ENCODE measurements around the gene CLCA1.
"Not testable (repeated sequence)": the region's sequence is repeated elsewhere in the genome, so short reads cannot be mapped to it uniquely, and the experiment has no call there.

The CLCA1 gene

GRCh38 chr1:86464819-86465218 lies 3.9 kb upstream of the CLCA1 start:
- no peak for DNase-seq

- no peak for DNase-seq
These were observed 2.5 kb upstream of the CLCA1 start for GRCh38 chr1:86466109-86466844.

DNA sequence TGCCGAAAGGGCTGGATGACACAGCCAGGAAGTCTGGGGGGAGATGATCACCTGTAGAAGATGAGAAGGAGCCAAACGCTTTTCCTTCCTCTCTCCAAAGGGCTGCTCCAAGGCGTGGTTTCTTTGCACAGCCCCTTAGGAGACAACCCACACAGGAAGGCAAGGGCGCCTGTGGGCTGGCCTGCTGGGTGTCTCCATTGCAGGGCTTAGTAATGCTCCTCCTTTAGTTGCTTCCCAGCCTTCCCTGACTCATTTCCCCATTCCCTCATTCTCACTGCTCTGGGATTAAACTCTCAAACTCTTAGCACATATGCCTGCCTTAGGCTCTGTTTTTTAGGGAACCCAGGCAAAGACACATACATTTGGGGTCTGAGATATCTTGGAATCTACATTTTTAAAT lies 1.7 kb upstream of the CLCA1 start:
- no peak for DNase-seq

GRCh38 chr1:86470859-86471258 lies 2.1 kb downstream of the CLCA1 start:
- no peak for DNase-seq

DNA sequence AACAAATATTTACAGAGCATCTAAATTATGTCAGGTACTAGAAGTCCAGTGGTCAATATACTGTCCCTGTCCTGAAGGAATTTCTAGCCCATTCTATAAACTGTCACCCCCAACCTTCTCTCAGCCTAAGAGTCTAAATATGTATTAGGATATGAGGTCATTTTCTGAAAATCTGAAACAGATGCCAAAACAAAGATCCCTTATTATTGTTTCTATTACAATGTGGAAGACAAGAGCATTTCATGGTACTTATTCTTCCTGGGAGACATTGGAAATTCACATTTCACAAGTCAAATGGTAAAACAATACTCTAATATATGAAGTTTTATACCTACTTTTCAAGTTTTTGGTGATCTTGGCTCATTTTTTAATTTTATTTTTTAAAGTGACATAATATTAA lies 2.6 kb downstream of the CLCA1 start:
- no peak for DNase-seq

GRCh38 chr1:86472152-86472551 lies 3.4 kb downstream of the CLCA1 start:
- DNase-seq: no peak

- no peak for DNase-seq
These were observed 4.0 kb downstream of the CLCA1 start for GRCh38 chr1:86472767-86473166.

DNA sequence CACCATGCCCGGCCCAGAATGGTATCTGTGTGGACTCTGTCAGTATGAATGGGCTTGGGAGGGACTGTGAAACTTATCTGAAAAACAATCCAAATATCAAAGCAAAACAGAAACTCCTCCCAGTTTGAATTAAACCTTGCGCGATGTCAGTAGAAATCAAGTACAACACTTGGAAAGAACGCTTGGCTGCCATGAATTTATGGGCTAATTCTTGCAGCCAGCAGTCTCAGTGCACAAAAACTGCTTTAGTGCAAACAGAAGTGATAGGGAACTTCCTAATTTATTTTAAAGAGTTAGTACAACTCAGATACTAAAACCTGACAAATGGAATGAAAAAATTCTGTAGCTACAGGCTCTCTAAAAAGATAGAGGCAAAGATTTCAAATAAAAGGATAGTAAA lies 8.5 kb downstream of the CLCA1 start:
- DNase-seq: no peak

- DNase-seq: no peak
These were observed 9.0 kb downstream of the CLCA1 start for GRCh38 chr1:86477682-86478081.

- no peak for DNase-seq
These were observed 9.9 kb downstream of the CLCA1 start for GRCh38 chr1:86478416-86479156.

DNA sequence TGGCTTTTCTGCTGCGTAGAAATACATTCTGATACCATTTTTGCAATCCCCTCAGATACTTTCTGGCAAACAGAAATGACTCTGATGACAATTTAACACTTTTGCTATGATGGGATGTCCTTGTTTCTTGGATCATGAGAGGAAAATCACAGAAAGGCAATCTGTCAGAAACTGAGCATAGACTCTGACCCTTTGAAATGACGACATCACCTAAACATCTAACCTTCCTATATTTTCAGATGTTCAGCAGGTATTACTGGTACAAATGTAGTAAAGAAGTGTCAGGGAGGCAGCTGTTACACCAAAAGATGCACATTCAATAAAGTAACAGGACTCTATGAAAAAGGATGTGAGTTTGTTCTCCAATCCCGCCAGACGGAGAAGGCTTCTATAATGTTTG lies 13.2 kb downstream of the CLCA1 start:
- no peak for DNase-seq

DNA sequence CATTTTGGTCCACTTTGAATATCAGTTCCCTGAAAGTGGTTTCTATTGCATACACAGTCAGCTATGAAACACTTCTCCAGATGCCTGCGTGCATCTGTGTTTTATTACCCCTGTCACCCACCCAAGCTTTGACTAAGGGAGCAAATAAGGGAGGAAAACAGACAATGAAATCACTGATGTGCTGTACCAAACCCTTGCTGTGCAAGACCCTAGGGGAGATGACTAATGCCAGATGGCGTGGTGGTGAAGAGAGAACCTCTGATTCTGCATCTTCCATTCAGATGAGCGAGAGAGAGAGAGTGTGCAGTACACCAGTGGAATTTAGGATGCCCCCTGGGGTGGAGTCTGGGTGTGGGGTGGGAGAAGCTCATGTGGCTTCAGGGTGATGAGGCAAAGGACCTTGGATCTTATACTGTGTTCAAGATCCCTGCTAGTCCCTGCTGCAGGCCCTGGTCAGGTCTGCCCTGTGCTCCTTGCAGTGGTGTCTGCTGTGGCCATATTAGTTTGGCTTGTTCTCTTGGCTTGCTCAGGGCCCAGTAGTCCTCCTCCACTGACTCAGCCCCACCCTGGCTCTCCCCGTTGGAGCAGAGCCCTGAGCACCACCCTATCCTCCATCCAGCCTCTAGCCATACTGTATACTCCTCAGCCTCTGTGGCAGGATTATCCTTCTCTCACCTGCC lies 18.5 kb downstream of the CLCA1 start:
- DNase-seq: no peak

DNA sequence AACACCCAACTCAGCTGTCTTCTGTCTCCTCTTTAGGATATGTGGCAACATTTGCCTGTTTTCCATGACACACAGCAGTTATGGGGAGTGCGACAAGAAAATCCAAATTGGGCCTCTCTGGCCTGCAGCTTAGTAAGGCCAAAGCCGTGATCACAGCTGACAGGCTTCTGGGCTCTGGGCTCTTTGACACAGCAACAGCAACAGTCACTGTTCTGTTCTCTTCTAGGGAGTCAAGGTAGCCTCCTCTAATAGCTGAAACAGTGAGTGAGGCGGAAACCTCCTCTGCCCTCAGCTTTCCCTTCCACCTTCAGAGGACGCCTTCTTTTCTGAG lies 19.0 kb downstream of the CLCA1 start:
- no peak for DNase-seq

GRCh38 chr1:86489242-86489878 lies 20.6 kb downstream of the CLCA1 start:
- no peak for DNase-seq

- no peak for DNase-seq
These were observed 22.6 kb downstream of the CLCA1 start for GRCh38 chr1:86491171-86491950.

DNA sequence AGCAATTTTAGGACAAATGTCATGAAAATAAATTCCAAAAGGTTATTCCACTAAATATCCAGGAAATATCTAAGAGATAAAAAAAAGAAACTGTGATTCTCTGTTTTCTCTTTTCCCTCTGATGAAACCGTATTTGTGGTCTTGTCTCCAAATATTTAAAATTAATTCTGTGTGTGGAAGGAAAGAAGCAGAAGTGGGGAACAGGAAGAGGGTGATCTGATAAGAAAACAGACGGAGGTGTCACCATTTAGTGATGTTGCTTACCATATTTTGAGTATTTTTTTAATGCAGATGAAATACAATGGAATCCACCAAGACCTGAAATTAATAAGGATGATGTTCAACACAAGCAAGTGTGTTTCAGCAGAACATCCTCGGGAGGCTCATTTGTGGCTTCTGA lies 29.6 kb downstream of the CLCA1 start:
- no peak for DNase-seq

GRCh38 chr1:86499987-86500593 lies 31.4 kb downstream of the CLCA1 start:
- DNase-seq: peak; percentile 8 to 50

GRCh38 chr1:86500714-86501113 lies 32.0 kb downstream of the CLCA1 start:
- DNase-seq: no peak

DNA sequence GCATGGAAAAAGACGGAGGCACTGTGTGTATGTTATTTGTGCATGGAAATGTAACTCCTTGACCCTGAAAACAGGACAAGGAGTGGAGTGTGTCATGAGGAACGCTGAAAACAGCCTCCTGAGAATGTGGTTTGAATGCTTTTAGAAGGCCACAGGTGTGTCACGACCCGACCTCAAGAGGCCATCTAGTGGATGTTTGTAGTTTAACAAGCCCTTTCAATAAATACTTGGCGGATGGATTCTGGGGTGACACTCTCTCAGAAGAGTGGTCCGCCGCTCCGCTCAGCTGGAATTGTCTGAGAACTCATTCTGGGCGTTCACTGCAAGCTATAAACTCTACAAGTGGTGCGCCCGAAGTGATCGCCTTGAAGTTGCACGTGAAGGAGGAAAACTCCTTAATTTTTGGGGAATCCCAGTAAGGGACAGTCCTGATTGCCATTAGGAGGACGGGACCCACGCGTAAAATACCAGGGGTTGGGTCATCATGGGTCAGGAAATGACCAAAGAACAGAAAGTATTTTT lies 33.5 kb downstream of the CLCA1 start:
- DNase-seq: not testable (repeated sequence)

- DNase-seq: no peak
These were observed 34.1 kb downstream of the CLCA1 start for GRCh38 chr1:86502721-86503405.

DNA sequence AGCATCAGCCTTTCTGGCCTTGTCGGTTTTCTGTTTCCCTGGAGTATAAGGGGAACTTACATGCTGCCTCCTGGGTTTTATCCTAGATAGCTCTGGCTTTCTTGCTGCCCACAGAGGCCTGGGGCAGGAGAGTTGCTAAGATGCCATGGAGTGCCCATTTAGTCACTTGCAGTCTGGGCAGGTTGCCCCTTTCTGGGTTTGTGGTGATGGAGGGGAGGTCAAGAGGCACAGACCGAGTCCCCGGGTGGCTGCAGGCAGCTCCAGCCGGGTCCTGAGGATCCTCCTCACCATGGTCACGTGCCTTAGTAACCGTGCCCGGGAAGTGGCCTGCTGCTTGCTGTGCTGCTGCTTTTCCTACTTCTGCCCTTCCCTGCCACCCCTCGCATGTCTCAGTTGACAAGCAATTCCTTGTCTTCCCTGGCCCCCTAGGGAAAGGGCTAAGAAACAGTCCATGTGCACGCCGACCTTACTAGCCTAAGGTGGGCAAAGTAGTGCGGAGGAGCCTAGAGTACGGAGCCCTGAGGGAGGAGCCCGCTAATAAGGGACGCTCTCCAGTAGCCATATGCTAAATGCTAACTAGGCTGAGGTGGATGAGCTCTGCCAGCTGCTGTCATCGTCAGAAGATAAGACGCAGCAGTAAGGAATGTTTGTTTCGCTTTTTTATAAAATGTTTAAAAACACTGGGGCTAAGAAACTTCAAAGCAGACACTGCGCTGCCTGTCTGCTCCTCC lies 34.8 kb downstream of the CLCA1 start:
- DNase-seq: no peak
